ENCODE measurements around the gene RHBDD1. TPM values are rescaled to one million over a fixed set of nuclear protein-coding genes. Genes with fewer than 3 reads are reported as not detected.

The RHBDD1 gene
- total RNA-seq, 4 donors from 2014 or later, result 19.5 to 91.5 (median 47.3) TPM

DNA sequence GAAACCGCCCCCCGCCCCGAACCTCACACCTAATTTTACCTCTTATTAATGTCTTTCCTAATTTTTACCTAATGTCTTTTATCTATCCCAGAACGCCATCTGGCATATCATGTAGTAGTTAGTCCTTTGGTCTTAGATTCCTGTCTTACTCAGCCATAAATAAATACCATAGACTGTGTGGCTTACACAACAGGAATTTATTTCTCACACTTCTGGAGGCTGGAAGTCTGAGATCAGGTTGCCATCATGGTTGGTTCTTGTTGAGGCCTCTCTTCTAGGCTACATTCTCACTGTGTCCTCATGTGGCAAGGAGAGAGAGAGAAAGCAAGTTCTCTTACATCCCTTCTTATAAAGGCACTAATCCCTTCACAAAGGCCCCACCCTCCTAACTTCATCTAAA lies 46.8 kb downstream of the RHBDD1 start:
- Histone ChIP-seq H3K9me3 (no peaks in the 10 kb centered on the region), H3K4me1 (no peaks in the 10 kb centered on the region), H3K27ac (no peak overlapping the region), H3K4me3 (no peak overlapping the region), H3K36me3 (no peaks in the 10 kb centered on the region), H3K27me3 (no peaks in the 10 kb centered on the region)
- TF ChIP-seq POLR2A (IDR thresholded peaks at IDR 0.05) (no peak), CTCF (IDR thresholded peaks at IDR 0.05) (no peak)
- no peak for DNase-seq
- intact Hi-C loops (cut with DNase I; ENCODE audit: low total_unique reads), result no loop called here

DNA sequence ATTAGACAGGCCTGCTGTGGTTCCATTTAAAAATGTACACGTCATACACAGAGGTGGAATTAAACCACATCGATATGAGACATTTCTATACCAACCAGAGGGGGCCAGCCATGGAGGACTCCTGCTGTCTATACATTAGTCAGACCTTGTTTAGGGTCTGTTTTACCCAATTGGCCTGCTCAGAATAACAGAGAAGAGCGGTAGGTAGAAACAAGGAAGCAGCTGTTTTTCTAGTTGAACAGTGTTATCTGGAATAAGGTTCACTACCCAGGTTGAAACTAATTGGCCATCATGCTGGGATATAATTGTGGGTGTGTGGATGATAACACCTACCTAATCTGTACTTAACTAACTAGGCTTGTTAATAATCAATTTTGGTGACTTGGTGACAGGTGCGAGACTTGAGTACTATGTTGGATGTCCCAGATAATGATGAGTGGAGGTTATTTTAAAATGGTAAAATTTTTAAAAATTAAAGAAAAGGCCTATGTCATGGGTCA lies 47.5 kb downstream of the RHBDD1 start:
- Histone ChIP-seq H3K4me3 (no peak overlapping the region), H3K27ac (no peak overlapping the region), H3K4me1 (no peaks in the 10 kb centered on the region), H3K36me3 (no peaks in the 10 kb centered on the region), H3K27me3 (no peaks in the 10 kb centered on the region), H3K9me3 (no peaks in the 10 kb centered on the region)
- intact Hi-C loops (cut with DNase I; ENCODE audit: low total_unique reads), result no loop called here
- no peak for TF ChIP-seq CTCF (IDR thresholded peaks at IDR 0.05)
- no peak for TF ChIP-seq POLR2A (IDR thresholded peaks at IDR 0.05)
- no peak for DNase-seq

- DNase-seq, result no peak
- Histone ChIP-seq H3K27ac (no peak overlapping the region), H3K27me3 (no peaks in the 10 kb centered on the region), H3K36me3 (no peaks in the 10 kb centered on the region), H3K4me1 (no peaks in the 10 kb centered on the region), H3K4me3 (no peak overlapping the region), H3K9me3 (no peaks in the 10 kb centered on the region)
- TF ChIP-seq POLR2A (IDR thresholded peaks at IDR 0.05), result no peak
- no peak for TF ChIP-seq CTCF (IDR thresholded peaks at IDR 0.05)
- intact Hi-C loops (cut with DNase I; ENCODE audit: low total_unique reads), result no loop called here
Measured at GRCh38 chr2:226884166-226884565, 48.3 kb downstream of the RHBDD1 start.

GRCh38 chr2:226885769-226886435 lies 50.0 kb downstream of the RHBDD1 start:
- intact Hi-C loops (cut with DNase I; ENCODE audit: low total_unique reads), result no loop called here
- no peak overlapping the region for H3K27ac ChIP-seq
- no peak overlapping the region for H3K4me3 ChIP-seq
- DNase-seq, result no peak
- no peaks in the 10 kb centered on the region for H3K36me3 ChIP-seq
- no peaks in the 10 kb centered on the region for H3K4me1 ChIP-seq
- no peak for TF ChIP-seq CTCF (IDR thresholded peaks at IDR 0.05)
- TF ChIP-seq POLR2A (IDR thresholded peaks at IDR 0.05), result no peak
- no peaks in the 10 kb centered on the region for H3K27me3 ChIP-seq
- H3K9me3 ChIP-seq, result no peaks in the 10 kb centered on the region

DNA sequence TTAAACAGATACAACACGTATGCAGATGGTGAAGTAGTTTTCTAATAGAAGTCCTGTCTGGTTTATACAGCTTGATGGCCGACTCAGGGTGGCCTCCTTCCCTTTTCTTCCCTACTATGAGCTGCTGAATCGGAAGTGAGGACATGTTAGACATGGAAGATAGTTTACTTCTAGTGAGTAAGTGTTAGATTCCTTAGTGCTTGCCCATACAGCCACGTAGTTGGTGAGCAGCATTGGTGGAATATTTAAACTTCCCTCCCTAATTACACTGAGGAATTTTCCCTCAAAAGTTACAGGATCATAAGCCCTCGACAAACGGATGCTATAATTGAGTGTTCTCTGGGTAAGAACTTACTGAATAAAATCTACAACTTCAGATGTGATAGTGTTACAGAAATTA lies 52.1 kb downstream of the RHBDD1 start:
- no peak overlapping the region for H3K27ac ChIP-seq
- no peaks in the 10 kb centered on the region for H3K4me1 ChIP-seq
- no peak for DNase-seq
- H3K27me3 ChIP-seq, result no peaks in the 10 kb centered on the region
- intact Hi-C loops (cut with DNase I; ENCODE audit: low total_unique reads), result no loop called here
- H3K36me3 ChIP-seq, result no peaks in the 10 kb centered on the region
- TF ChIP-seq POLR2A (IDR thresholded peaks at IDR 0.05) (no peak), CTCF (IDR thresholded peaks at IDR 0.05) (no peak)
- no peak overlapping the region for H3K4me3 ChIP-seq
- no peaks in the 10 kb centered on the region for H3K9me3 ChIP-seq

Data from uterus (tissue), 4 donors.